A549 treated with dexamethasone at 1 μM for 4 hours (cell line): Measurements from ENCODE around the gene DNAJC22. TPM values are rescaled to one million over a fixed set of nuclear protein-coding genes. Genes with fewer than 3 reads are reported as not detected.

Source experiments
- total RNA-seq: library from RNA; stranded (reverse); fragments of 200-300 nt; extraction: Qiagen RNA extraction; gene quantifications from 5 replicates; pipeline ENCODE4 v1.2.3, GENCODE V29; 2022

The DNAJC22 gene
- 18.9 to 22.9 TPM (median 22.1 TPM) in 5 replicates for total RNA-seq

GRCh38 chr12:49346659-49347310 is at the start of gene DNAJC22:
DNAJC22 (plus strand) TSS chr12:49346888; CDS start chr12:49348873, 1,985 bp downstream.

GRCh38 chr12:49322708-49323523 is 23.8 kb upstream of the DNAJC22 start, which contains the start of gene TROAP:
TROAP (plus strand) TSS chr12:49323255; CDS start chr12:49323609, 354 bp downstream.

DNA sequence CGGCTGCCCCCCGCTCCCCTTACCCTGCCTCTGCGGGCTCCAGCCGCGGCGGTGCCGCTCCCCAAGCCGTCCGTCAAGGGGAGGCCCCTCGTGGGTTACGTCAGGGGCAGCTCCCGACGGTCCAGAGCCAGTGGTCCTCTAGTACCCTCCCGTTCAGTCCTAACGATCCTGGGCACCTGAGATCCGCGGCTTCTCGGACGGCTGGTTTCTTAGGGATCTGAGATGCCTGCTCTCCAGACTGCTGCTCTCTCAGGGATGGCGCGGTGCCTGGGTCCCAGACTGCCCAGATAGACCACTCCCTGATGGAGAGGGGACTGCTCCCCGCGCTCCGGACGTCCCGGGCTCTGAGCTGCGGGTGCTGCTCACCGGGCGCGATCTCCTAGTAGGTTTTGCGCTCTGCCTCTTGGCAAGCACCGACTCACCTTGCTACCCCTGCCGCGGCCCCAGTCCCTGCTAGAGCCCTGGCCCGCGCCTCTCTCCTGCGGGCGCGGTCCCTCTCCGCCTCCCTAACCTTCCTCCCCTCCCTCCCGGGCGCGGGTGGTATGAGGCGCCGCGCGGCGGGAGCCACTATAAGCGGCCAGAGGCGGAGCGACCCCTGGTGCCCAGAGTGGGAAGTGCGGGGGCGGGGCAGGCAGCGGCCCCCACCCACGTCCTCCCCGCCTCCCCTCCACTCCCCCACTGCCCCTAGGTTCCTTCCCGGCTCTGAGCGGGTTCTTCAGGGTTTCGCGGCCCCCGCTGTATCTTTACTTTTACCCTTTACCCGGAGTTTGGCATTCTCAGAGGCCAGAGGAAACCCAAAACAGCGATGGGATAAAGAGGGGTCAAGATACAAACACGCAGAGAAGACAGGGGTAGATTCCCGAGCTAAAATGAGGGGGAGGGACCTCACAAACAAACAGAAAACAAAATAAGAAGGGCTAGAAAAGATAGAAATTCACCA is 9.8 kb upstream of the DNAJC22 start, which contains the start of gene C1QL4:
C1QL4 (minus strand) TSS at position 544 of the 940 bp plus-strand sequence. CDS start 711 bp downstream, outside the sequence.

GRCh38 chr12:49367381-49368239 is 20.9 kb downstream of the DNAJC22 start, which contains the start of gene SPATS2:
SPATS2 (plus strand) TSS chr12:49367462; CDS start chr12:49461013, 93,551 bp downstream.

Other genes starting within 250 kb of the DNAJC22 start
- 11.5 to 17.2 TPM (median 14.4 TPM) in 5 replicates for gene LMBR1L, start 236.0 kb upstream of the DNAJC22 start, total RNA-seq
- gene TUBA1B, start 215.5 kb upstream of the DNAJC22 start, total RNA-seq, result 2,131 to 2,545 TPM (median 2,326 TPM) in 5 replicates
- 197 to 241 TPM (median 217 TPM) in 5 replicates for gene TUBA1A, start 157.8 kb upstream of the DNAJC22 start, total RNA-seq
- gene TUBA1C, start 81.8 kb upstream of the DNAJC22 start, total RNA-seq, result 1,458 to 1,816 TPM (median 1,593 TPM) in 5 replicates
- gene PRPH, start 51.7 kb upstream of the DNAJC22 start, total RNA-seq, result 1.2 to 2.2 TPM (median 1.6 TPM) in 5 replicates
- gene TROAP, start 23.6 kb upstream of the DNAJC22 start, total RNA-seq, result 74.5 to 93.0 TPM (median 77.9 TPM) in 5 replicates
- gene C1QL4, start 9.7 kb upstream of the DNAJC22 start, total RNA-seq, result 5.1 to 7.5 TPM (median 6.3 TPM) in 5 replicates
- gene SPATS2, start 20.6 kb downstream of the DNAJC22 start, total RNA-seq, result 30.1 to 37.0 TPM (median 36.5 TPM) in 5 replicates
- gene KCNH3, start 192.1 kb downstream of the DNAJC22 start, total RNA-seq, result 1.2 to 2.2 TPM (median 2.1 TPM) in 5 replicates
- gene MCRS1, start 221.3 kb downstream of the DNAJC22 start, total RNA-seq, result 57.2 to 65.1 TPM (median 64.3 TPM) in 5 replicates